ENCODE measurements around the gene CADM1.

CADM1 gene

GRCh38 chr11:115300660-115301428, 203.4 kb downstream of the CADM1 start:
- Histone ChIP-seq H3K14ac (ENCODE audit: low read length) (no peak overlapping the region), H2AK5ac (ENCODE audit: low read depth, low read length) (no peak overlapping the region), H3K4me1 (ENCODE audit: control insufficient read depth in 2 of 2, insufficient read depth in 1 of 2, low read depth in 1 of 2, low read length in 2 of 2) (peaks cover 4% of the 10 kb centered on the region in 2 donors), H3K27me3 (ENCODE audit: control insufficient read depth in 3 of 3, insufficient read depth in 3 of 3, low read depth in 1 of 3, low read length in 3 of 3) (no peaks in the 10 kb centered on the region), H3K4ac (ENCODE audit: low read length) (no peak overlapping the region), H2BK12ac (ENCODE audit: low read length) (no peak overlapping the region), H2AFZ (ENCODE audit: low read length) (no peak overlapping the region), H4K8ac (ENCODE audit: low read depth, low read length) (no peak overlapping the region), H2BK5ac (ENCODE audit: low read length) (no peak overlapping the region), H2BK15ac (ENCODE audit: low read length) (no peak overlapping the region), H3K4me3 (ENCODE audit: low read length in 2 of 2) (no peak overlapping the region), H3K79me1 (ENCODE audit: low read depth, low read length) (peaks cover 2% of the 10 kb centered on the region), H2BK120ac (ENCODE audit: low read depth, low read length) (no peak overlapping the region), H3K9me3 (replicated peaks in 1 of 2; ENCODE audit: control insufficient read depth in 2 of 2, insufficient read depth in 1 of 2, low read depth in 1 of 2, low read length in 2 of 2) (no peaks in the 10 kb centered on the region), H3K36me3 (replicated peaks in 1 of 2; ENCODE audit: control insufficient read depth in 2 of 2, insufficient read depth in 2 of 2, low read length in 2 of 2) (no peaks in the 10 kb centered on the region), H3K18ac (ENCODE audit: low read length) (no peak overlapping the region), H3K9ac (ENCODE audit: low read depth, low read length, poor library complexity) (no peak overlapping the region), H3K4me2 (ENCODE audit: insufficient read depth, low read length, poor library complexity, severe bottlenecking) (no peak overlapping the region), H4K91ac (ENCODE audit: low read depth, low read length, poor library complexity) (no peak overlapping the region), H3K27ac (replicated peaks; ENCODE audit: low read length) (no peak overlapping the region), H3K23ac (ENCODE audit: low read depth, low read length, poor library complexity) (no peak overlapping the region)
- no CpG with 5 or more reads among the region's 5 CpGs for WGBS, 2 donors (ENCODE audit: extremely low coverage in 2 of 2, insufficient read length in 2 of 2, insufficient replicate concordance in 1 of 2)
- DNase-seq (ENCODE audit: low spot score) = no peak

GRCh38 chr11:115298300-115299012, 205.8 kb downstream of the CADM1 start:
- H3K4ac ChIP-seq (ENCODE audit: low read length) = no peak overlapping the region
- no peak overlapping the region for H2AFZ ChIP-seq (ENCODE audit: low read length)
- H3K4me1 ChIP-seq (ENCODE audit: control insufficient read depth in 2 of 2, insufficient read depth in 1 of 2, low read depth in 1 of 2, low read length in 2 of 2) = peaks cover 0 to 4% of the 10 kb centered on the region in 2 donors
- no peak overlapping the region for H2BK5ac ChIP-seq (ENCODE audit: low read length)
- no peak overlapping the region for H4K8ac ChIP-seq (ENCODE audit: low read depth, low read length)
- no peak overlapping the region for H3K23ac ChIP-seq (ENCODE audit: low read depth, low read length, poor library complexity)
- no peak overlapping the region for H3K4me3 ChIP-seq (ENCODE audit: low read length in 2 of 2)
- H3K9me3 ChIP-seq (replicated peaks in 1 of 2; ENCODE audit: control insufficient read depth in 2 of 2, insufficient read depth in 1 of 2, low read depth in 1 of 2, low read length in 2 of 2) = no peaks in the 10 kb centered on the region
- no peaks in the 10 kb centered on the region for H3K36me3 ChIP-seq (replicated peaks in 1 of 2; ENCODE audit: control insufficient read depth in 2 of 2, insufficient read depth in 2 of 2, low read length in 2 of 2)
- no peak overlapping the region for H3K4me2 ChIP-seq (ENCODE audit: insufficient read depth, low read length, poor library complexity, severe bottlenecking)
- no peak overlapping the region for H3K14ac ChIP-seq (ENCODE audit: low read length)
- H3K27me3 ChIP-seq (ENCODE audit: control insufficient read depth in 3 of 3, insufficient read depth in 3 of 3, low read depth in 1 of 3, low read length in 3 of 3) = no peaks in the 10 kb centered on the region
- H4K91ac ChIP-seq (ENCODE audit: low read depth, low read length, poor library complexity) = no peak overlapping the region
- no peak overlapping the region for H3K27ac ChIP-seq (replicated peaks; ENCODE audit: low read length)
- peaks cover 2% of the 10 kb centered on the region for H3K79me1 ChIP-seq (ENCODE audit: low read depth, low read length)
- H2BK120ac ChIP-seq (ENCODE audit: low read depth, low read length) = no peak overlapping the region
- H2AK5ac ChIP-seq (ENCODE audit: low read depth, low read length) = no peak overlapping the region
- no peak overlapping the region for H2BK15ac ChIP-seq (ENCODE audit: low read length)
- no peak overlapping the region for H2BK12ac ChIP-seq (ENCODE audit: low read length)
- no peak overlapping the region for H3K18ac ChIP-seq (ENCODE audit: low read length)
- WGBS, 2 donors (ENCODE audit: extremely low coverage in 2 of 2, insufficient read length in 2 of 2, insufficient replicate concordance in 1 of 2) = no CpG with 5 or more reads among the region's 8 CpGs
- no peak overlapping the region for H3K9ac ChIP-seq (ENCODE audit: low read depth, low read length, poor library complexity)
- DNase-seq (ENCODE audit: low spot score) = no peak

- Histone ChIP-seq H3K36me3 (replicated peaks in 1 of 2; ENCODE audit: control insufficient read depth in 2 of 2, insufficient read depth in 2 of 2, low read length in 2 of 2) (no peaks in the 10 kb centered on the region), H2BK120ac (ENCODE audit: low read depth, low read length) (no peak overlapping the region), H3K4me1 (ENCODE audit: control insufficient read depth in 2 of 2, insufficient read depth in 1 of 2, low read depth in 1 of 2, low read length in 2 of 2) (peaks cover 0 to 2% of the 10 kb centered on the region in 2 donors), H3K27ac (replicated peaks; ENCODE audit: low read length) (no peak overlapping the region), H3K18ac (ENCODE audit: low read length) (no peak overlapping the region), H2AK5ac (ENCODE audit: low read depth, low read length) (no peak overlapping the region), H3K4me2 (ENCODE audit: insufficient read depth, low read length, poor library complexity, severe bottlenecking) (no peak overlapping the region), H2BK15ac (ENCODE audit: low read length) (no peak overlapping the region), H3K9ac (ENCODE audit: low read depth, low read length, poor library complexity) (no peak overlapping the region), H4K8ac (ENCODE audit: low read depth, low read length) (no peak overlapping the region), H2BK12ac (ENCODE audit: low read length) (no peak overlapping the region), H3K27me3 (ENCODE audit: control insufficient read depth in 3 of 3, insufficient read depth in 3 of 3, low read depth in 1 of 3, low read length in 3 of 3) (no peaks in the 10 kb centered on the region), H3K23ac (ENCODE audit: low read depth, low read length, poor library complexity) (no peak overlapping the region), H3K4me3 (ENCODE audit: low read length in 2 of 2) (no peak overlapping the region), H3K79me1 (ENCODE audit: low read depth, low read length) (no peaks in the 10 kb centered on the region), H2BK5ac (ENCODE audit: low read length) (no peak overlapping the region), H2AFZ (ENCODE audit: low read length) (no peak overlapping the region), H4K91ac (ENCODE audit: low read depth, low read length, poor library complexity) (no peak overlapping the region), H3K9me3 (replicated peaks in 1 of 2; ENCODE audit: control insufficient read depth in 2 of 2, insufficient read depth in 1 of 2, low read depth in 1 of 2, low read length in 2 of 2) (no peaks in the 10 kb centered on the region), H3K4ac (ENCODE audit: low read length) (no peak overlapping the region), H3K14ac (ENCODE audit: low read length) (no peak overlapping the region)
- DNase-seq (ENCODE audit: low spot score) = no peak
- WGBS, 2 donors (ENCODE audit: extremely low coverage in 2 of 2, insufficient read length in 2 of 2, insufficient replicate concordance in 1 of 2) = no CpG with 5 or more reads among the region's 4 CpGs
These were observed 206.9 kb downstream of the CADM1 start for GRCh38 chr11:115297330-115297729.

- no peak overlapping the region for H3K9ac ChIP-seq (ENCODE audit: low read depth, low read length, poor library complexity)
- no peak overlapping the region for H2AFZ ChIP-seq (ENCODE audit: low read length)
- no peaks in the 10 kb centered on the region for H3K36me3 ChIP-seq (replicated peaks in 1 of 2; ENCODE audit: control insufficient read depth in 2 of 2, insufficient read depth in 2 of 2, low read length in 2 of 2)
- no peak overlapping the region for H4K91ac ChIP-seq (ENCODE audit: low read depth, low read length, poor library complexity)
- H3K4me1 ChIP-seq (ENCODE audit: control insufficient read depth in 2 of 2, insufficient read depth in 1 of 2, low read depth in 1 of 2, low read length in 2 of 2) = peaks cover 14 to 16% of the 10 kb centered on the region in 2 donors
- no peak overlapping the region for H2BK5ac ChIP-seq (ENCODE audit: low read length)
- DNase-seq (ENCODE audit: low spot score) = no peak
- no peak overlapping the region for H3K23ac ChIP-seq (ENCODE audit: low read depth, low read length, poor library complexity)
- no peak overlapping the region for H3K4ac ChIP-seq (ENCODE audit: low read length)
- no peak overlapping the region for H2BK15ac ChIP-seq (ENCODE audit: low read length)
- H3K4me2 ChIP-seq (ENCODE audit: insufficient read depth, low read length, poor library complexity, severe bottlenecking) = no peak overlapping the region
- no peaks in the 10 kb centered on the region for H3K79me1 ChIP-seq (ENCODE audit: low read depth, low read length)
- H3K9me3 ChIP-seq (replicated peaks in 1 of 2; ENCODE audit: control insufficient read depth in 2 of 2, insufficient read depth in 1 of 2, low read depth in 1 of 2, low read length in 2 of 2) = no peaks in the 10 kb centered on the region
- WGBS, 2 donors (ENCODE audit: extremely low coverage in 2 of 2, insufficient read length in 2 of 2, insufficient replicate concordance in 1 of 2) = no CpG with 5 or more reads among the region's 3 CpGs
- no peak overlapping the region for H2BK120ac ChIP-seq (ENCODE audit: low read depth, low read length)
- no peaks in the 10 kb centered on the region for H3K27me3 ChIP-seq (ENCODE audit: control insufficient read depth in 3 of 3, insufficient read depth in 3 of 3, low read depth in 1 of 3, low read length in 3 of 3)
- H3K4me3 ChIP-seq (ENCODE audit: low read length in 2 of 2) = no peak overlapping the region
- H4K8ac ChIP-seq (ENCODE audit: low read depth, low read length) = no peak overlapping the region
- H3K14ac ChIP-seq (ENCODE audit: low read length) = no peak overlapping the region
- no peak overlapping the region for H2BK12ac ChIP-seq (ENCODE audit: low read length)
- H3K18ac ChIP-seq (ENCODE audit: low read length) = no peak overlapping the region
- no peak overlapping the region for H3K27ac ChIP-seq (replicated peaks; ENCODE audit: low read length)
- no peak overlapping the region for H2AK5ac ChIP-seq (ENCODE audit: low read depth, low read length)
These were observed 212.9 kb downstream of the CADM1 start for GRCh38 chr11:115291325-115291724.

Measured in neuronal stem cell (in vitro differentiated cells).